Adipocyte (in vitro differentiated cells): ENCODE data around the gene ST6GALNAC6.

Experiments used
- DNase-seq: peaks from one replicate; pipeline ENCODE4 v3.0.0-alpha.2; 2015; ENCODE audit warnings: low read depth
- H3K27me3 ChIP-seq: replicated peaks from 2 replicates; pipeline ENCODE4 v1.7.0; 2013; ENCODE audit warnings: mild to moderate bottlenecking, low read length, moderate library complexity; ENCODE audit not compliant: control insufficient read depth, insufficient read depth
- H3K36me3 ChIP-seq: 2 replicates; pipeline ENCODE4 v1.7.0; 2013; ENCODE audit warnings: low read length, mild to moderate bottlenecking, moderate library complexity; ENCODE audit not compliant: control insufficient read depth, insufficient read depth, severe bottlenecking
- H3K4me1 ChIP-seq: 2 replicates; pipeline ENCODE4 v1.7.0; 2013; ENCODE audit warnings: mild to moderate bottlenecking, low read length, moderate library complexity; ENCODE audit not compliant: control insufficient read depth, insufficient read depth
- H3K4me3 ChIP-seq: 2 replicates; pipeline ENCODE4 v1.7.0; 2013; ENCODE audit warnings: mild to moderate bottlenecking, low read length, moderate library complexity
- H3K9ac ChIP-seq: 2 replicates; pipeline ENCODE4 v1.7.0; 2013; ENCODE audit warnings: mild to moderate bottlenecking, low read length, moderate library complexity
- H3K9me3 ChIP-seq: 2 replicates; pipeline ENCODE4 v1.7.0; 2013; ENCODE audit warnings: mild to moderate bottlenecking, low read length, moderate library complexity; ENCODE audit not compliant: control insufficient read depth

The ST6GALNAC6 gene

GRCh38 chr9:127923046-127923445 is 23.6 kb upstream of the ST6GALNAC6 start:
- Histone ChIP-seq H3K27me3 (no peaks in the 10 kb centered on the region), H3K4me1 (peaks cover 52% of the 10 kb centered on the region), H3K36me3 (no peaks in the 10 kb centered on the region), H3K9me3 (no peaks in the 10 kb centered on the region), H3K4me3 (no peak overlapping the region), H3K9ac (peak overlapping the region; percentile 58)
- DNase-seq = no peak

- H3K4me3 ChIP-seq = peak overlapping the region; percentile 64
- no peaks in the 10 kb centered on the region for H3K36me3 ChIP-seq
- H3K4me1 ChIP-seq = peaks cover 59% of the 10 kb centered on the region
- H3K9me3 ChIP-seq = no peaks in the 10 kb centered on the region
- peak overlapping the region; percentile 79 for H3K9ac ChIP-seq
- peak; percentile 85 for DNase-seq
- no peaks in the 10 kb centered on the region for H3K27me3 ChIP-seq
Observed at GRCh38 chr9:127921557-127922120, 22.2 kb upstream of the ST6GALNAC6 start.

GRCh38 chr9:127920794-127921193 is 21.4 kb upstream of the ST6GALNAC6 start:
- Histone ChIP-seq H3K9ac (peak overlapping the region; percentile 79), H3K27me3 (no peaks in the 10 kb centered on the region), H3K4me1 (peaks cover 62% of the 10 kb centered on the region), H3K36me3 (no peaks in the 10 kb centered on the region), H3K9me3 (no peaks in the 10 kb centered on the region), H3K4me3 (no peak overlapping the region)
- DNase-seq = no peak

GRCh38 chr9:127919253-127919815 is 19.9 kb upstream of the ST6GALNAC6 start:
- Histone ChIP-seq H3K4me1 (peaks cover 75% of the 10 kb centered on the region), H3K4me3 (no peak overlapping the region), H3K9me3 (no peaks in the 10 kb centered on the region), H3K27me3 (no peaks in the 10 kb centered on the region), H3K36me3 (peaks cover 4% of the 10 kb centered on the region), H3K9ac (peak overlapping the region; percentile 79)
- DNase-seq = peak; percentile 98

GRCh38 chr9:127918183-127919107 is 19.0 kb upstream of the ST6GALNAC6 start:
- no peaks in the 10 kb centered on the region for H3K27me3 ChIP-seq
- peaks cover 9% of the 10 kb centered on the region for H3K36me3 ChIP-seq
- H3K4me1 ChIP-seq = peaks cover 69% of the 10 kb centered on the region
- no peaks in the 10 kb centered on the region for H3K9me3 ChIP-seq
- DNase-seq = peak; percentile 57
- no peak overlapping the region for H3K4me3 ChIP-seq
- peak overlapping the region; percentile 67 for H3K9ac ChIP-seq

- H3K4me1 ChIP-seq = peaks cover 65% of the 10 kb centered on the region
- H3K27me3 ChIP-seq = no peaks in the 10 kb centered on the region
- DNase-seq = no peak
- H3K9ac ChIP-seq = peak overlapping the region; percentile 80
- peaks cover 17% of the 10 kb centered on the region for H3K36me3 ChIP-seq
- peak overlapping the region; percentile 59 for H3K4me3 ChIP-seq
- H3K9me3 ChIP-seq = no peaks in the 10 kb centered on the region
Observed at GRCh38 chr9:127917603-127918002, 18.2 kb upstream of the ST6GALNAC6 start.

GRCh38 chr9:127916720-127917581 is 17.5 kb upstream of the ST6GALNAC6 start, which contains the start of gene ST6GALNAC4:
Gene ST6GALNAC4, minus strand, starts transcription at chr9:127917041. Its CDS starts 622 bp downstream, at chr9:127916419.
- Histone ChIP-seq H3K36me3 (peaks cover 23% of the 10 kb centered on the region), H3K27me3 (no peaks in the 10 kb centered on the region), H3K9me3 (no peaks in the 10 kb centered on the region), H3K4me1 (peaks cover 64% of the 10 kb centered on the region), H3K9ac (peak within 1 kb of the TSS; percentile 97), H3K4me3 (peak within 1 kb of the TSS; percentile 97)
- peak; percentile 98 for DNase-seq

GRCh38 chr9:127915801-127916719 is 16.7 kb upstream of the ST6GALNAC6 start:
- no peaks in the 10 kb centered on the region for H3K27me3 ChIP-seq
- peaks cover 31% of the 10 kb centered on the region for H3K36me3 ChIP-seq
- H3K4me3 ChIP-seq = peak overlapping the region; percentile 97
- H3K9me3 ChIP-seq = no peaks in the 10 kb centered on the region
- DNase-seq = no peak
- H3K9ac ChIP-seq = peak overlapping the region; percentile 97
- peaks cover 57% of the 10 kb centered on the region for H3K4me1 ChIP-seq

- Histone ChIP-seq H3K36me3 (peaks cover 38% of the 10 kb centered on the region), H3K27me3 (no peaks in the 10 kb centered on the region), H3K4me1 (peaks cover 53% of the 10 kb centered on the region), H3K9me3 (no peaks in the 10 kb centered on the region), H3K9ac (peak overlapping the region; percentile 97), H3K4me3 (peak overlapping the region; percentile 97)
- no peak for DNase-seq
Observed at GRCh38 chr9:127915325-127915752, 15.9 kb upstream of the ST6GALNAC6 start.

- DNase-seq = no peak
- Histone ChIP-seq H3K4me3 (no peak overlapping the region), H3K9me3 (no peaks in the 10 kb centered on the region), H3K9ac (no peak overlapping the region), H3K36me3 (peaks cover 50% of the 10 kb centered on the region), H3K27me3 (no peaks in the 10 kb centered on the region), H3K4me1 (peaks cover 38% of the 10 kb centered on the region)
Observed at GRCh38 chr9:127913682-127914081, 14.3 kb upstream of the ST6GALNAC6 start.
